Prostate gland (tissue), 2 donors: ENCODE data around the gene ANKRD11.

Experiments used
- CTCF ChIP-seq, 4 experiments: fragments of 200-600 bp in 2 of 4; fragments of 450-650 bp in 2 of 4; sonication (generic) in 2 of 4; IDR thresholded peaks; 1 replicate in 3 of 4; 2 replicates in 1 of 4; pipeline ENCODE4 v1.5.1; 2016 to 2019; ENCODE audit warnings: antibody characterized with exemption in 4 of 4, mild to moderate bottlenecking in 2 of 4, moderate library complexity in 2 of 4
- POLR2A ChIP-seq: fragments of 450-650 bp; IDR thresholded peaks from one replicate; pipeline ENCODE4 v1.6.1; 2016; ENCODE audit warnings: antibody characterized with exemption, mild to moderate bottlenecking
- POLR2AphosphoS5 ChIP-seq: sonication (generic); formaldehyde crosslinking; IDR thresholded peaks from one replicate; pipeline ENCODE4 v1.6.1; 2017; ENCODE audit warnings: antibody characterized with exemption

DNA sequence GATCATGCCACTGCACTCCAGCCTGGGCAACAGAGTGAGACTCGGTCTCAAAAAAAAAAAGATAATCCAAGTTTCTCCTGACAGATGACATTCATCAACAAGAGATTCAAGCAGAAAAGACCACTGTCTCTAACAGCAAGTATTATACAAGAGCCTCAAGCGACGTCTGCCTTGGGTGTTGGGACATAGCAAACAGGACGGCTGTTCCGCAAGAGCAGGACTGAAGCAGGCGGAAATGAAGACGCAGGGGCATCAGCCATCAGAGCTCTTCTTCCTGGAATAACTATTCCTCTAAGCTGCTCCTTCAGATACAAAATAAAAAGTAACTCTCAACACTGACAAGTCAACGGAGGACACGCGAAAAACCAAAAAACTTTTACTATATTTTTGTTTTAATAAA is 54.0 kb downstream of the ANKRD11 start:
- TF ChIP-seq CTCF (IDR thresholded peaks at IDR 0.05) (no peak), POLR2AphosphoS5 (no peak), POLR2A (no peak)
